Heart left ventricle (tissue), 16 donors: ENCODE data around the gene KRT36. TPM values are rescaled to one million over a fixed set of nuclear protein-coding genes. Genes with fewer than 3 reads are reported as not detected.

Experiments
- ATAC-seq, 4 donors: fragments of 200-7000 bp; cut with Tn5 transposase; one replicate each; pipeline ENCODE4 v1.9.1; 2020 to 2022; ENCODE audit warnings: moderate library complexity in 4 of 4, mild to moderate bottlenecking in 3 of 4, moderate number of reproducible peaks in 1 of 4
- DNase-seq, 5 donors: peaks; one replicate each; pipeline ENCODE4 v3.0.0-alpha.2; 2020
- H3K27ac ChIP-seq, 12 donors: fragments of 200-600 bp; sonication (generic) in 4 of 12; one replicate each; pipeline versions ENCODE4 v1.5.0 to v1.8.0; 2016 to 2022; ENCODE audit warnings: mild to moderate bottlenecking in 2 of 12
- H3K27me3 ChIP-seq, 9 donors: fragments of 200-600 bp; sonication (generic) in 2 of 9; one replicate each; pipeline versions ENCODE4 v1.5.1 to v1.8.0; 2016 to 2022; ENCODE audit warnings: mild to moderate bottlenecking in 3 of 9
- H3K36me3 ChIP-seq, 9 donors: fragments of 200-600 bp; sonication (generic) in 2 of 9; one replicate each; pipeline versions ENCODE4 v1.5.0 to v1.8.0; 2018 to 2022; ENCODE audit warnings: mild to moderate bottlenecking in 2 of 9
- H3K4me1 ChIP-seq, 12 donors: fragments of 200-600 bp; sonication (generic) in 4 of 12; one replicate each; pipeline versions ENCODE4 v1.5.0 to v1.8.0; 2016 to 2022; ENCODE audit warnings: mild to moderate bottlenecking in 3 of 12
- H3K4me3 ChIP-seq, 12 donors: fragments of 200-600 bp; sonication (generic) in 4 of 12; one replicate each; pipeline versions ENCODE4 v1.5.0 to v1.8.0; 2017 to 2022; ENCODE audit warnings: mild to moderate bottlenecking in 9 of 12, moderate library complexity in 4 of 12
- H3K9me3 ChIP-seq, 12 donors: fragments of 200-600 bp; sonication (generic) in 4 of 12; one replicate each; pipeline versions ENCODE4 v1.5.0 to v1.8.0; 2016 to 2022; ENCODE audit warnings: mild to moderate bottlenecking in 1 of 12
- POLR2A ChIP-seq, 2 donors: fragments of 450-650 bp; IDR thresholded peaks; one replicate each; pipeline ENCODE4 v1.6.1; 2017; ENCODE audit warnings: antibody characterized with exemption in 2 of 2, mild to moderate bottlenecking in 2 of 2, moderate library complexity in 2 of 2
- WGBS, 4 donors: extraction: QIAGEN DNeasy Blood & Tissue Kit in 2 of 4; methylation state at CpG; one replicate each; pipeline versions ENCODE4 v1.1.5 to v1.1.7; 2013 to 2018; 5-methylcytosine and 5-hydroxymethylcytosine counted together
- intact Hi-C, 10 donors: fragments of 100-400 bp; cut with DNase I; formaldehyde crosslinking; loops; one replicate each; pipeline versions ENCODE4 v1.11.1 to v1.14.2; 2022
- polyA plus RNA-seq, 2 donors: library from polyadenylated mRNA; stranded (reverse); fragments of 200-250 nt; gene quantifications; one replicate each; pipeline ENCODE4 v1.2.3, GENCODE V29; 2013
- total RNA-seq, 9 donors: library from RNA; depleted of rRNA in 2 of 9; stranded (reverse); fragments of >200 nt in 2 of 9; fragmentation: NEBNext Ultra II Directional in 3 of 9; extraction: Animal tissue kit (Norgen Biotek cat#: 25700) in 3 of 9; gene quantifications; one replicate each; pipeline versions ENCODE4 v1.1.0 to v1.2.4, GENCODE V29; 2016 to 2023
- TF ChIP-seq, protein P1 (sequence below), 12 donors: fragments of 200-600 bp; sonication (generic) in 4 of 12; IDR thresholded peaks; one replicate each; pipeline versions ENCODE4 v1.5.0 to v1.8.0; 2018 to 2022; ENCODE audit warnings: antibody characterized with exemption in 12 of 12, mild to moderate bottlenecking in 5 of 12
- donor health status: ischemic (EF 13 %, LVEDD 7.1; RV severe dilation, severe dysfunction).
- donor health status: healthy with polysubstance abuse.
- donor health status: DM: no; HTN: yes; CAD: no.
- donor health status: DM: no; HTN: no; CAD: no.
- donor health status: ischemic (EF 25% LVEDD 6.9; RV normal size, moderate dysfunction).
- donor health status: ischemic (EF 25% LVEDD 5.7; RV mildly dilated, moderate dysfunction).
- donor health status: healthy.
- donor health status: DM: yes; HTN: yes; CAD: no.
- donor health status: ischemic (EF 35%, LVEDD 5.7; RV mildly dilated, moderate dysfunction).
- donor health status: nonischemic (EF 11% LVEDD 7.7; RV severe dilation, severe dysfunction).
- donor health status: DM: yes; HTN: yes; CAD: no.
- donor health status: PGD.
- donor health status: ischemic (EF 29% LVEDD 5.4; RV normal size, mild dysfunction).
- donor health status: nonischemic (EF 23%, LVEDD 6.1; RV moderate dilation, normal function).

KRT36 gene
- total and polyA plus RNA-seq, 11 donors, result not detected

DNA sequence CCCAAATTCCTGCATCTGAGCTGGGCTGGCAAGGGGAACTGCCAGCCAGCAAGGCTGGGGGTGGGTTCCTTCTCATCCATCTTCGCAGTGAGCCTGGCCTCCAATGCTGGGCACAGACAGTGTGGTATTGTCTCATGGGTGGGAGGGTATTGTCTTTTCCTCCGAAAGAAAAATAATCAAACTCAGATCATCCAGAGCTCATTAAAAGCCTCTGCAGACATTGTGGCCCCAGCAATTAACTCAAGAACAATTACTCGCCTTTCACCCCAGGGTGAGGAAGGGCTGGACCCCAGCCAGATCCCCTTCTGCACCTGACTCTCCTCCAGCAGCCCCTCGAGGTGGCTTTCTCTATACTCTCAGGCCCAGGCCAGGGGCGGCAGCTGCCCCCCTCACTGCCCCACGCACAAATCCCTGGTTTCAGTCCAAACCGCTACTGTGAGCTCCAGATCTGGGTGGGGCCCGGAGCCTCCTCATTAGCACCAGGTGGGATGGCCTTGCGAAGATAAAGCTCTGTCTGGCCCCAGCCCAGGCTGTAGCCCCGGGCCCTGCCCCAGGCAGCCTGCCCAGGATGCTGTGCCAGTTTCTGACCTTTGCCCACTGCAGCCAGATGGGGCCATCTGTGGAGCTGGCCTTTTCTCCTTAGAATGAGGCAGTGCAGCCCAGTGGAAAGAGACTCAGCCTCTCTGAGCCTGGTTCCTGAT lies 31.3 kb upstream of the KRT36 start:
- no peak for TF ChIP-seq POLR2A (IDR thresholded peaks at IDR 0.05)
- TF ChIP-seq, protein P1, sequence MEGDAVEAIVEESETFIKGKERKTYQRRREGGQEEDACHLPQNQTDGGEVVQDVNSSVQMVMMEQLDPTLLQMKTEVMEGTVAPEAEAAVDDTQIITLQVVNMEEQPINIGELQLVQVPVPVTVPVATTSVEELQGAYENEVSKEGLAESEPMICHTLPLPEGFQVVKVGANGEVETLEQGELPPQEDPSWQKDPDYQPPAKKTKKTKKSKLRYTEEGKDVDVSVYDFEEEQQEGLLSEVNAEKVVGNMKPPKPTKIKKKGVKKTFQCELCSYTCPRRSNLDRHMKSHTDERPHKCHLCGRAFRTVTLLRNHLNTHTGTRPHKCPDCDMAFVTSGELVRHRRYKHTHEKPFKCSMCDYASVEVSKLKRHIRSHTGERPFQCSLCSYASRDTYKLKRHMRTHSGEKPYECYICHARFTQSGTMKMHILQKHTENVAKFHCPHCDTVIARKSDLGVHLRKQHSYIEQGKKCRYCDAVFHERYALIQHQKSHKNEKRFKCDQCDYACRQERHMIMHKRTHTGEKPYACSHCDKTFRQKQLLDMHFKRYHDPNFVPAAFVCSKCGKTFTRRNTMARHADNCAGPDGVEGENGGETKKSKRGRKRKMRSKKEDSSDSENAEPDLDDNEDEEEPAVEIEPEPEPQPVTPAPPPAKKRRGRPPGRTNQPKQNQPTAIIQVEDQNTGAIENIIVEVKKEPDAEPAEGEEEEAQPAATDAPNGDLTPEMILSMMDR (IDR thresholded peaks at IDR 0.05), result no peak
- no peak for ATAC-seq
- peak in 2 of 5 donors; percentile 19 to 30 for DNase-seq
- H3K4me3 ChIP-seq, result no peak overlapping the region
- intact Hi-C loops, result no loop called here
- H3K27ac ChIP-seq, result no peak overlapping the region
- 49 to 55% (median 52%) methylated on average over 5 to 10 of the region's 10 CpGs for WGBS, 4 donors
- no peaks in the 10 kb centered on the region for H3K36me3 ChIP-seq
- no peaks in the 10 kb centered on the region for H3K4me1 ChIP-seq
- H3K9me3 ChIP-seq, result no peaks in the 10 kb centered on the region
- H3K27me3 ChIP-seq, result peaks cover 0 to 45% (median 7%) of the 10 kb centered on the region in 9 donors

DNA sequence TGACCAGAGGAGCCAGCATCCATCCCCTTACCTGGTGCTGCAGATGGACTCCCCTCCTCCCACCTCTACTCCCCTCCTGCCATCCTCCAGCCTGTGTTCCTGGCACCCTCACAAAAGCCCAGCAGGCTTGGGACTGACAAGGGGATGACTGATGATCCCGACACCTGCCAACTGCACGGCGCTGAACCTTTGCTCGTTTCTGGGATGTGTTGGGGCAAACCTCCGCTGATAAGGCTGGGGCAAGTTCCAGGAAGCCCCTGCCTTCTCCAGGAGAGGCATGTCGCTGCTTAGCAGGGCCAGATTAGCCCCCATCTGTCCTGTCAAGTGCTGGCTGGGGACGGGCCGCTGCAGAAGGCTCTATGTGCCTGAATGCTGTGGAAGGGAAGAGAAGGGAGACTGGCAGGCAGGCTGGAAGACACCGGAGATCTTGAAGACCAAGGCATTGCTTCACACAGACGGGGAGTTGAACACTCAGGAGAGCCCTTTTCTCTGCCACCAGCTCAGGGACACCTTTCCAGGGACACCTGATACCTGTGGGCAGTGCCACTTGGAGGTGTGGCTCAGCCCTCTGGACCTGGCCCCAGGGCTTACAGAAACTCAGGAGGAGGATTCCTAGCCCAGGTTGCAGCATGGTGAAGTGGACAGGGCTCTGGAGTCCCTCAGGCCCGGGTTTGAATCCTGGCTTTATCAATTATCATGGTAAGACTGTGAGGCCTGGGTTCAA lies 30.0 kb upstream of the KRT36 start:
- ATAC-seq (no peak), DNase-seq (peak in 1 of 5 donors; percentile 20)
- no peaks in the 10 kb centered on the region for H3K36me3 ChIP-seq
- peaks cover 0 to 45% (median 7%) of the 10 kb centered on the region in 9 donors for H3K27me3 ChIP-seq
- intact Hi-C loops, result no loop called here
- H3K4me3 ChIP-seq, result no peak overlapping the region
- H3K4me1 ChIP-seq, result no peaks in the 10 kb centered on the region
- H3K27ac ChIP-seq, result no peak overlapping the region
- no peaks in the 10 kb centered on the region for H3K9me3 ChIP-seq
- 25 to 33% (median 29%) methylated on average over 5 to 11 of the region's 11 CpGs for WGBS, 4 donors
- no peak for TF ChIP-seq POLR2A (IDR thresholded peaks at IDR 0.05)
- TF ChIP-seq, protein P1 (IDR thresholded peaks at IDR 0.05), result no peak

DNA sequence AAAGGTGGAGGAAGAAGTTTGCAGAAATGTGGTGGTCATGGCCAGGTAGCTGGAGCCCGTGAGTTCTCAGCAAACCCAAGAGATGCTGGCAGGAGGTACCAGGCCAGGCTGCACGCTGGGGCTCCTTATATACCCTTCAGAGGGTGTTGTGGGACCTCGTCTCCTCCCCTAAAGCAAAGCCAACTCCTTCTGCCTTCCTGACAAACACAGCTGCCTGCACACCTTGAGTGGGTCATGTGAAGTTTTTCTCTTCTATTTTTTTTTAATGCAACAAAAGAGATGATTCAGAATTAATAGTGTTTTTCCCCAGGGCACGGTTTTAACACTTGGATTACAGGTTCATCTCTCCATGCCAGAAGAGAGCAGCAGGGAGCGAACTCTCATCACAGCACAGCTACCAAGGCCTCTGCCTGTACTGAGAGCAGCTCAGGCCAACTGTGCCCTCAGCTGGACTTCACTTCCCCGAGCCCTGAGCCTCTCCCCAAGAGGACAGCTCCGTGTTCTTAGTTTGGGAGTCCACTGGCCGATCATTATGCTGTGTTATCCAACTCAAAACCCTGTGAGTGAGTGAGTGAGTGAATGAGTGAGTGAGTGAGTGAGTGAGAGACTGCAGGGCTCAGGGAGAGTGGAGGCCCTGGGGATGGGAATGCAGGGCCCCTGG lies 29.2 kb upstream of the KRT36 start, which contains the start of gene KRT15:
KRT15 (minus strand) TSS at position 102 of the 661 bp plus-strand sequence; CDS start at position 39, 63 bp downstream.
- no peak within 1 kb of the TSS for H3K27ac ChIP-seq
- 52 to 72% (median 62%) methylated on average over 8 of the region's 8 CpGs for WGBS, 4 donors
- no peak for TF ChIP-seq POLR2A (IDR thresholded peaks at IDR 0.05)
- TF ChIP-seq, protein P1 (IDR thresholded peaks at IDR 0.05), result no peak
- H3K4me1 ChIP-seq, result no peaks in the 10 kb centered on the region
- ATAC-seq (no peak), DNase-seq (no peak)
- intact Hi-C loops, result no loop called here
- no peak within 1 kb of the TSS for H3K4me3 ChIP-seq
- H3K9me3 ChIP-seq, result no peaks in the 10 kb centered on the region
- H3K36me3 ChIP-seq, result no peaks in the 10 kb centered on the region
- peaks cover 0 to 49% (median 7%) of the 10 kb centered on the region in 9 donors for H3K27me3 ChIP-seq

DNA sequence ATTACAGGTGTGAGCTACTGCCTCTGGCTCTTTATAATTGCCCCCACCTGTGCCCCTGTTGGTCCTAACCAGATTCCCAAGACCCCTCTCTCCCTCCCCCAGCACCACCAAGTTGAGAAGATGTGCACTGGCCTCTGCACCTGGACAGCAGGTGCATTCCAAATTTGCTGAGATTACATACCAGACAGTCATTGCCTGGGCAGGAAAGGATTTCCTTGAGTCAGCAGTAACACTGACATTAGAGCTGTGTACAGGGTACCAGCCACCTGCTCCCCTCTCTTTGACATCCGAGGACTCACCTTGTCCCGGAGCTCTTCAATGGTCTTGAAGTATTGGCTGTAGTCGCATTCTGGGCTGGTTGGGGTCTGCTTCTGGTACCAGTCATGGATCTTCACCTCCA lies 28.3 kb upstream of the KRT36 start:
- intact Hi-C loops, result no loop called here
- no peaks in the 10 kb centered on the region for H3K36me3 ChIP-seq
- WGBS, 4 donors, result 82 to 93% (median 87%) methylated on average over 2 to 3 of the region's 3 CpGs
- no peak overlapping the region for H3K27ac ChIP-seq
- DNase-seq (no peak), ATAC-seq (no peak)
- H3K4me1 ChIP-seq, result peaks cover 0 to under 1% (median 0%) of the 10 kb centered on the region in 12 donors
- H3K27me3 ChIP-seq, result peaks cover 0 to 45% (median 7%) of the 10 kb centered on the region in 9 donors
- no peak for TF ChIP-seq POLR2A (IDR thresholded peaks at IDR 0.05)
- TF ChIP-seq, protein P1 (IDR thresholded peaks at IDR 0.05), result no peak
- H3K4me3 ChIP-seq, result no peak overlapping the region
- no peaks in the 10 kb centered on the region for H3K9me3 ChIP-seq
